GM13977 (cell line): ENCODE results near the gene RPS10.
"Not testable (repeated sequence)": the region's sequence is repeated elsewhere in the genome, so short reads cannot be mapped to it uniquely, and the experiment has no call there.

ENCODE experiments used
- DNase-seq: peaks from one replicate; pipeline ENCODE4 v3.0.0; 2012; ENCODE audit warnings: low spot score
- CTCF ChIP-seq: IDR thresholded peaks from 2 replicates; pipeline ENCODE4 v1.5.1; 2012; ENCODE audit warnings: mild to moderate bottlenecking, control low read depth; ENCODE audit not compliant: insufficient read depth; ENCODE audit errors: extremely low read depth, missing control alignments
- in situ Hi-C: fragments of 300-500 bp; cut with MboI; formaldehyde crosslinking; loops from one replicate; pipeline ENCODE4 v1.12.0; 2022; ENCODE audit warnings: low sequenced_read_pairs, low pct_unique_long_range_greater_than_20kb, mixed read lengths, inconsistent platforms; ENCODE audit not compliant: unreplicated experiment

The RPS10 gene

GRCh38 chr6:34418367-34418766 is 7.5 kb downstream of the RPS10 start:
- no peak for DNase-seq
- in situ Hi-C loops = loop anchor here (10.0 kb wide), 1 partner anchor 164 kb away; no protein-coding TSS in a partner anchor
- no peak for TF ChIP-seq CTCF

- in situ Hi-C loops = loop anchor here (10.0 kb wide), 1 partner anchor 162 kb away; no protein-coding TSS in a partner anchor
Measured at GRCh38 chr6:34416877-34417371, 8.9 kb downstream of the RPS10 start.

GRCh38 chr6:34414999-34415858 is 10.6 kb downstream of the RPS10 start:
- in situ Hi-C loops = loop anchor here (10.0 kb wide), 1 partner anchor 160 kb away; no protein-coding TSS in a partner anchor
- peak; percentile 40 for DNase-seq
- TF ChIP-seq CTCF = peak; percentile 33

More at GRCh38 chr6:34416877-34417371, 8.9 kb downstream of the RPS10 start:
- no peak for DNase-seq
- no peak for TF ChIP-seq CTCF

GRCh38 chr6:34412643-34413214 is 13.1 kb downstream of the RPS10 start:
- in situ Hi-C loops = loop anchor here (10.0 kb wide), 1 partner anchor 158 kb away; no protein-coding TSS in a partner anchor
- no peak for DNase-seq
- TF ChIP-seq CTCF = no peak

- no peak for DNase-seq
- TF ChIP-seq CTCF = no peak
- in situ Hi-C loops = loop anchor here (10.0 kb wide), 1 partner anchor 157 kb away; no protein-coding TSS in a partner anchor
Measured at GRCh38 chr6:34412016-34412415, 13.9 kb downstream of the RPS10 start.

- not testable (repeated sequence) for DNase-seq
- in situ Hi-C loops = loop anchor here (10.0 kb wide), 1 partner anchor 223 kb away; no protein-coding TSS in a partner anchor
Measured at GRCh38 chr6:34407915-34408314, 18.0 kb downstream of the RPS10 start.
